H1 (cell line): ENCODE measurements around the gene CARM1. TPM values are rescaled to one million over a fixed set of nuclear protein-coding genes. Genes with fewer than 3 reads are reported as not detected.

Source experiments
- CTCF ChIA-PET: fragments of 300-600 bp; sonication (Branson Sonifier 250); formaldehyde crosslinking; loops from one replicate; lab custom pipeline; 2021; ENCODE audit not compliant: partially characterized antibody; lab: Charles Lee
- POLR2A ChIA-PET: fragments of 300-600 bp; sonication (Branson Sonifier 250); formaldehyde crosslinking; loops from one replicate; lab custom pipeline; 2021; ENCODE audit warnings: inconsistent platforms; ENCODE audit not compliant: partially characterized antibody; lab: Charles Lee
- DNase-seq, 2 experiments: peaks; one replicate each; pipeline versions ENCODE4 v3.0.0 to v3.0.0-alpha.2; 2010 to 2022; ENCODE audit warnings: low spot score in 2 of 2, low read depth in 1 of 2, mixed read lengths in 1 of 2
- FAIRE-seq: peaks from 2 replicates; lab custom pipeline; 2011; peaks lifted over from hg19 to GRCh38; lab: Jason Lieb, UNC
- H2AFZ ChIP-seq: 2 replicates; pipeline ENCODE4 v1.8.1; 2012; ENCODE audit warnings: low read length, inconsistent platforms
- H2AK5ac ChIP-seq: 2 replicates; pipeline ENCODE4 v1.6.1; 2013; ENCODE audit warnings: low read depth, low read length
- H2BK120ac ChIP-seq: replicated peaks from 2 replicates; pipeline ENCODE3; 2013; ENCODE audit warnings: low read depth, low read length, inconsistent platforms
- H2BK12ac ChIP-seq: 2 replicates; pipeline ENCODE4 v1.6.1; 2013; ENCODE audit warnings: low read depth, low read length
- H2BK15ac ChIP-seq: 2 replicates; pipeline ENCODE4 v1.6.1; 2013; ENCODE audit warnings: low read length
- H2BK20ac ChIP-seq: 2 replicates; pipeline ENCODE4 v1.6.1; 2013; ENCODE audit warnings: low read length
- H2BK5ac ChIP-seq: 2 replicates; pipeline ENCODE4 v1.6.1; 2013; ENCODE audit warnings: low read depth, low read length
- H3K14ac ChIP-seq: 2 replicates; pipeline ENCODE4 v1.6.1; 2013; ENCODE audit warnings: inconsistent platforms; ENCODE audit not compliant: insufficient read length
- H3K18ac ChIP-seq: 2 replicates; pipeline ENCODE4 v1.6.1; 2013; ENCODE audit warnings: low read length; ENCODE audit errors: extremely low read depth
- H3K23ac ChIP-seq: 2 replicates; pipeline ENCODE4 v1.6.1; 2013; ENCODE audit warnings: inconsistent platforms; ENCODE audit not compliant: insufficient read length
- H3K23me2 ChIP-seq: 2 replicates; pipeline ENCODE4 v1.6.1; 2013; ENCODE audit warnings: low read depth, low read length
- H3K27ac ChIP-seq: 2 replicates; pipeline ENCODE4 v1.6.1; 2011; ENCODE audit warnings: low read depth, low read length, inconsistent platforms
- H3K27me3 ChIP-seq, 4 experiments: replicated peaks in 1 of 4; 1 replicate in 1 of 4; 2 replicates in 3 of 4; pipeline versions ENCODE4 v1.6.1 to v1.8.1; 2011 to 2013; ENCODE audit warnings: low read length in 3 of 4, mild to moderate bottlenecking in 3 of 4, inconsistent platforms in 2 of 4, mixed read lengths in 2 of 4, moderate library complexity in 1 of 4; ENCODE audit not compliant: control insufficient read depth in 3 of 4, insufficient read depth in 3 of 4; ENCODE audit errors: extremely low read depth in 1 of 4
- H3K36me3 ChIP-seq, 4 experiments: 2 replicates each; pipeline versions ENCODE4 v1.6.1 to v1.8.1; 2011 to 2013; ENCODE audit warnings: mild to moderate bottlenecking in 4 of 4, low read length in 3 of 4, moderate library complexity in 2 of 4, control low read depth in 1 of 4, inconsistent platforms in 1 of 4; ENCODE audit not compliant: insufficient read depth in 4 of 4, control insufficient read depth in 2 of 4
- H3K4ac ChIP-seq: replicated peaks from 2 replicates; pipeline ENCODE3; 2013; ENCODE audit warnings: low read length, low read depth, mixed read lengths, inconsistent platforms; ENCODE audit not compliant: insufficient read length
- H3K4me1 ChIP-seq, 4 experiments: replicated peaks in 1 of 4; 1 replicate in 1 of 4; 2 replicates in 3 of 4; pipeline versions ENCODE4 v1.6.1 to v1.8.1; 2011 to 2013; ENCODE audit warnings: low read length in 3 of 4, inconsistent platforms in 2 of 4, mixed read lengths in 1 of 4; ENCODE audit not compliant: insufficient read depth in 4 of 4, control insufficient read depth in 3 of 4
- H3K4me2 ChIP-seq, 2 experiments: 2 replicates each; pipeline versions ENCODE4 v1.6.1 to v1.8.1; 2011 to 2013; ENCODE audit warnings: low read depth in 2 of 2, low read length in 2 of 2, control low read depth in 1 of 2, inconsistent platforms in 1 of 2, mild to moderate bottlenecking in 1 of 2; ENCODE audit not compliant: insufficient read depth in 1 of 2
- H3K4me3 ChIP-seq, 4 experiments: fragments of 200-600, 300-600 bp in 1 of 4; sonication (generic), shearing (Covaris generic), sonication (Bioruptor Twin) in 1 of 4; 2 replicates each; pipeline versions ENCODE4 v1.5.1 to v1.8.1; 2011 to 2016; ENCODE audit warnings: low read length in 4 of 4, low read depth in 3 of 4, control low read depth in 2 of 4, inconsistent platforms in 2 of 4, mild to moderate bottlenecking in 2 of 4, mixed read lengths in 1 of 4, moderate library complexity in 1 of 4; ENCODE audit not compliant: insufficient read depth in 2 of 4; ENCODE audit errors: extremely low read depth in 1 of 4
- H3K56ac ChIP-seq: replicated peaks from 2 replicates; pipeline ENCODE3; 2013; ENCODE audit warnings: low read depth, mild to moderate bottlenecking, mixed read lengths, low read length, inconsistent platforms; ENCODE audit not compliant: insufficient read length
- H3K79me1 ChIP-seq: 2 replicates; pipeline ENCODE4 v1.6.1; 2013; ENCODE audit warnings: low read depth, low read length, control low read depth
- H3K79me2 ChIP-seq, 2 experiments: 2 replicates each; pipeline versions ENCODE4 v1.6.1 to v1.8.1; 2012 to 2013; ENCODE audit warnings: low read length in 2 of 2, mild to moderate bottlenecking in 2 of 2, inconsistent platforms in 1 of 2; ENCODE audit not compliant: insufficient read depth in 2 of 2, control insufficient read depth in 1 of 2
- H3K9ac ChIP-seq, 4 experiments: replicated peaks in 1 of 4; 1 replicate in 1 of 4; 2 replicates in 3 of 4; pipeline versions ENCODE4 v1.6.1 to v1.8.1; 2011 to 2013; ENCODE audit warnings: low read depth in 3 of 4, low read length in 3 of 4, control low read depth in 2 of 4, mild to moderate bottlenecking in 2 of 4, moderate library complexity in 2 of 4, inconsistent platforms in 1 of 4; ENCODE audit errors: extremely low read depth in 1 of 4
- H3K9me3 ChIP-seq, 2 experiments: 2 replicates each; pipeline versions ENCODE4 v1.6.1 to v1.8.1; 2012 to 2013; ENCODE audit warnings: mild to moderate bottlenecking in 2 of 2, moderate library complexity in 2 of 2, control low read depth in 1 of 2, inconsistent platforms in 1 of 2, low read depth in 1 of 2, low read length in 1 of 2, mixed read lengths in 1 of 2; ENCODE audit not compliant: insufficient read depth in 2 of 2
- H4K20me1 ChIP-seq, 2 experiments: replicated peaks in 1 of 2; 2 replicates each; pipeline versions ENCODE3 to v1.8.1; 2011 to 2013; ENCODE audit warnings: inconsistent platforms in 2 of 2, low read length in 2 of 2, mild to moderate bottlenecking in 1 of 2; ENCODE audit not compliant: insufficient read depth in 2 of 2, control insufficient read depth in 1 of 2
- H4K5ac ChIP-seq: 2 replicates; pipeline ENCODE4 v1.6.1; 2013; ENCODE audit warnings: low read length, low read depth, mixed read lengths, inconsistent platforms; ENCODE audit not compliant: insufficient read length
- H4K8ac ChIP-seq: 2 replicates; pipeline ENCODE4 v1.8.0; 2013; ENCODE audit warnings: mild to moderate bottlenecking, moderate library complexity, low read length, inconsistent platforms; ENCODE audit not compliant: insufficient read depth; ENCODE audit errors: extremely low read depth
- H4K91ac ChIP-seq: replicated peaks from 2 replicates; pipeline ENCODE3; 2013; ENCODE audit warnings: low read length, mixed read lengths, inconsistent platforms; ENCODE audit not compliant: insufficient read length
- BACH1 ChIP-seq: IDR thresholded peaks from 2 replicates; pipeline ENCODE4 v1.6.1; 2012; ENCODE audit warnings: low read length, improper control_type of control experiment
- FOSL1 ChIP-seq: IDR thresholded peaks from 2 replicates; pipeline ENCODE4 v1.6.1; 2011; ENCODE audit warnings: mild to moderate bottlenecking, low read depth, low read length, moderate library complexity; ENCODE audit not compliant: insufficient read depth
- JUND ChIP-seq: IDR thresholded peaks from 2 replicates; pipeline ENCODE4 v1.6.1; 2011; ENCODE audit warnings: mild to moderate bottlenecking, improper control_type of control experiment, low read length
- PHF8 ChIP-seq: fragments of 200-600 bp; sonication (generic); conservative IDR thresholded peaks from 2 replicates; pipeline ENCODE4 v1.7.1; 2012; ENCODE audit warnings: low read depth, mild to moderate bottlenecking, inconsistent platforms, low read length, moderate library complexity
- RAD21 ChIP-seq, 2 experiments: IDR thresholded peaks in 1 of 2; conservative IDR thresholded peaks in 1 of 2; 2 replicates each; pipeline ENCODE4 v1.6.1; 2011; ENCODE audit warnings: low read depth in 2 of 2, low read length in 2 of 2, improper control_type of control experiment in 1 of 2, inconsistent platforms in 1 of 2, mild to moderate bottlenecking in 1 of 2, moderate library complexity in 1 of 2
- SIN3A ChIP-seq, 2 experiments: IDR thresholded peaks in 1 of 2; conservative IDR thresholded peaks in 1 of 2; 2 replicates each; pipeline ENCODE4 v1.6.1; 2011 to 2012; ENCODE audit warnings: low read length in 2 of 2, improper control_type of control experiment in 1 of 2, low read depth in 1 of 2, mild to moderate bottlenecking in 1 of 2
- SP2 ChIP-seq: IDR thresholded peaks from 2 replicates; pipeline ENCODE4 v1.6.1; 2012; ENCODE audit warnings: mild to moderate bottlenecking, low read length, inconsistent platforms
- ZNF274 ChIP-seq: IDR thresholded peaks from 2 replicates; pipeline ENCODE4 v1.7.0; 2012; ENCODE audit warnings: low read length, borderline replicate concordance; ENCODE audit errors: extremely low read depth
- WGBS, 2 experiments: shearing (Covaris generic) in 1 of 2; methylation state at CpG; one replicate each; pipeline versions ENCODE4 v1.1.6 to v1.1.7; 2013 to 2015; ENCODE audit warnings: low lambda C conversion rate in 2 of 2, mixed read lengths in 2 of 2, inconsistent platforms in 1 of 2, low coverage in 1 of 2, missing lambda C conversion rate in 1 of 2; ENCODE audit not compliant: insufficient replicate concordance in 2 of 2, insufficient coverage in 1 of 2, insufficient read length in 1 of 2; ENCODE audit errors: extremely low coverage in 1 of 2, missing lambda C conversion rate in 1 of 2; 5-methylcytosine and 5-hydroxymethylcytosine counted together
- polyA plus RNA-seq, 7 experiments: library from polyadenylated mRNA; depleted of rRNA in 3 of 7; stranded (reverse) in 5 of 7; unstranded in 2 of 7; fragments of >200 nt in 5 of 7; fragments of 200-250 nt in 2 of 7; gene quantifications; 1 replicate in 5 of 7; 2 replicates in 1 of 7; 4 replicates in 1 of 7; pipeline versions ENCODE4 v1.2.1 to v1.2.3, GENCODE V29; 2011 to 2013; ENCODE audit warnings: missing spikeins in 2 of 7, mixed read lengths in 2 of 7
- total RNA-seq: library from RNA; stranded (reverse); fragmentation: NEBNext Ultra II Directional; extraction: Animal tissue kit (Norgen Biotek cat#: 25700); gene quantifications from 2 replicates; pipeline ENCODE4 v1.2.1, GENCODE V29; 2021
- TF ChIP-seq, protein P1 (sequence below), 3 experiments: IDR thresholded peaks; 1 replicate in 2 of 3; 2 replicates in 1 of 3; pipeline versions ENCODE4 v1.5.1 to v1.6.1; 2011; ENCODE audit warnings: low read length in 3 of 3, mild to moderate bottlenecking in 3 of 3, inconsistent platforms in 2 of 3, low read depth in 1 of 3, moderate library complexity in 1 of 3; ENCODE audit not compliant: insufficient read depth in 1 of 3; ENCODE audit errors: control extremely low read depth in 1 of 3

CARM1 gene
- total and polyA plus RNA-seq, 2 of the 8 experiments (the other 6 are each of a cell fraction or from before 2014, with no cell fraction given): 134 to 164 TPM

DNA sequence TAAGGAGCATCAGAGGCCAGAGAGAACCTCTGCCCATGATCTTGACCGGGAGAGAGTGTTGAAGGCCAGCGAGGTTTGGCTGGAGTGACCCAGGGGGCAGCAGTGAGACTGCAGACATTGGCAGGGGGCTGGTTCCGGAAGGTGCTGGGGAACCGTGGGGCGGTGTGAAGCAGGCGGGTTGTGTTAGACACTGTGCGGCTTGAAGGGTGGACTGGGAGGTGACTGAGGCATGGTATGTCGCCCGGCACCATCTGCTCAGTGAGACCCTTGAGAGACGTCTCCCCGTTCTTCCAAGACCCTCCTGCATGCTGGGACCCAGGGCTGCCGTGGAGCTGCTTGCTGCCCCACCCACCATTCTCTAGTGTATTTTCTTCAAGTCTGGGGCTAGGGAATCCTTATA, 24.6 kb downstream of the CARM1 start:
- ChIA-PET CTCF (interaction anchor here (0.6 to 5.4 kb wide), 11 partner anchors 9 to 1023 kb away, joined by 3 to 29 read pairs (median 5); no protein-coding TSS in a partner anchor), POLR2A (interaction anchor here (0.6 to 3.8 kb wide), 3 partner anchors 16 to 496 kb away, joined by 3 to 18 read pairs (median 3); no protein-coding TSS in a partner anchor)
- no peak overlapping the region for H3K14ac ChIP-seq
- DNase-seq: no peak
- FAIRE-seq: no peak
- peaks cover 14 to 30% (median 25%) of the 10 kb centered on the region in 4 experiments for H3K4me1 ChIP-seq
- no peak overlapping the region; a peak in 1 of 7 replicates for H3K9ac ChIP-seq
- peak overlapping the region; percentile 33 for H3K4ac ChIP-seq
- no peak overlapping the region for H4K8ac ChIP-seq
- no peak overlapping the region for H4K91ac ChIP-seq
- H3K23ac ChIP-seq: no peak overlapping the region
- H3K27me3 ChIP-seq: no peaks in the 10 kb centered on the region
- 0 out of 2 replicates have a peak overlapping the region, but pooled peaks have one; percentile 17 for H2BK12ac ChIP-seq
- peaks cover 0 to 81% of the 10 kb centered on the region in 2 experiments; a peak in 2 of 4 replicates for H3K79me2 ChIP-seq
- no peak overlapping the region for H3K4me2 ChIP-seq
- H2AFZ ChIP-seq: no peak overlapping the region
- no peak overlapping the region for H2BK15ac ChIP-seq
- no peak overlapping the region for H2BK120ac ChIP-seq
- no peak overlapping the region for H2BK20ac ChIP-seq
- H3K56ac ChIP-seq: no peak overlapping the region
- peaks cover 10 to 27% of the 10 kb centered on the region in 2 experiments for H4K20me1 ChIP-seq
- H4K5ac ChIP-seq: no peak overlapping the region
- H3K36me3 ChIP-seq: no peaks in the 10 kb centered on the region
- H3K79me1 ChIP-seq: peaks cover 32% of the 10 kb centered on the region
- H2AK5ac ChIP-seq: no peak overlapping the region
- 0 out of 2 replicates have a peak overlapping the region, but pooled peaks have one; percentile 3 for H3K27ac ChIP-seq
- H3K18ac ChIP-seq: 0 out of 2 replicates have a peak overlapping the region, but pooled peaks have one; percentile 28
- no peak overlapping the region for H3K4me3 ChIP-seq
- 92% methylated on average over 12 of the region's 12 CpGs; no CpG with 5 or more reads in 1 of the 2 experiments for WGBS, 2 experiments
- H3K23me2 ChIP-seq: no peaks in the 10 kb centered on the region
- no peak overlapping the region for H2BK5ac ChIP-seq
- H3K9me3 ChIP-seq: no peaks in the 10 kb centered on the region
- TF ChIP-seq FOSL1 (no peak), PHF8 (no peak), SIN3A (conservative IDR thresholded peaks at IDR 0.05 in 1 of 2, IDR thresholded peaks at IDR 0.05 in 1 of 2; ENCODE audit: low read depth in 1 of 2, low read length in 2 of 2) (no peak), RAD21 (IDR thresholded peaks at IDR 0.05 in 1 of 2, conservative IDR thresholded peaks at IDR 0.05 in 1 of 2; ENCODE audit: low read depth in 2 of 2, low read length in 2 of 2) (peak in 1 of 2 experiments; percentile 35; a peak in 1 of 4 replicates), SP2 (no peak), BACH1 (no peak), JUND (no peak), ZNF274 (no peak)
- TF ChIP-seq, protein P1, sequence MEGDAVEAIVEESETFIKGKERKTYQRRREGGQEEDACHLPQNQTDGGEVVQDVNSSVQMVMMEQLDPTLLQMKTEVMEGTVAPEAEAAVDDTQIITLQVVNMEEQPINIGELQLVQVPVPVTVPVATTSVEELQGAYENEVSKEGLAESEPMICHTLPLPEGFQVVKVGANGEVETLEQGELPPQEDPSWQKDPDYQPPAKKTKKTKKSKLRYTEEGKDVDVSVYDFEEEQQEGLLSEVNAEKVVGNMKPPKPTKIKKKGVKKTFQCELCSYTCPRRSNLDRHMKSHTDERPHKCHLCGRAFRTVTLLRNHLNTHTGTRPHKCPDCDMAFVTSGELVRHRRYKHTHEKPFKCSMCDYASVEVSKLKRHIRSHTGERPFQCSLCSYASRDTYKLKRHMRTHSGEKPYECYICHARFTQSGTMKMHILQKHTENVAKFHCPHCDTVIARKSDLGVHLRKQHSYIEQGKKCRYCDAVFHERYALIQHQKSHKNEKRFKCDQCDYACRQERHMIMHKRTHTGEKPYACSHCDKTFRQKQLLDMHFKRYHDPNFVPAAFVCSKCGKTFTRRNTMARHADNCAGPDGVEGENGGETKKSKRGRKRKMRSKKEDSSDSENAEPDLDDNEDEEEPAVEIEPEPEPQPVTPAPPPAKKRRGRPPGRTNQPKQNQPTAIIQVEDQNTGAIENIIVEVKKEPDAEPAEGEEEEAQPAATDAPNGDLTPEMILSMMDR (IDR thresholded peaks at IDR 0.05; ENCODE audit: control extremely low read depth in 1 of 3, insufficient read depth in 1 of 3, low read depth in 1 of 3, low read length in 3 of 3): peak; percentile 31 to 74 (median 70)
